DMS153 (cell line): Measurements from ENCODE around the gene ISG20L2.

Experiments
- DNase-seq: peaks from one replicate; lab custom pipeline; 2025; lab: John Stamatoyannopoulos, UW

ISG20L2 gene

GRCh38 chr1:156740741-156741480, 12.3 kb upstream of the ISG20L2 start, which contains the start of gene MRPL24:
TSS of gene MRPL24 (minus strand) at chr1:156741088. CDS start at chr1:156738704, 2,384 bp downstream.
- peak; percentile 100 for DNase-seq

GRCh38 chr1:156740237-156740740, 11.7 kb upstream of the ISG20L2 start:
- DNase-seq: no peak

- no peak for DNase-seq
These were observed 10.3 kb upstream of the ISG20L2 start for GRCh38 chr1:156738916-156739315.

- DNase-seq: no peak
These were observed 9.8 kb upstream of the ISG20L2 start for GRCh38 chr1:156738407-156738806.

- no peak for DNase-seq
These were observed 5.5 kb upstream of the ISG20L2 start for GRCh38 chr1:156733989-156734584.

- DNase-seq: peak; percentile 80
These were observed 504 bp downstream of the ISG20L2 start, which contains the start of gene METTL25B for GRCh38 chr1:156727926-156728598. TSS of gene METTL25B (plus strand) at chr1:156728469. CDS start at chr1:156729105, 636 bp downstream.

GRCh38 chr1:156727492-156727891, 1.1 kb downstream of the ISG20L2 start:
- no peak for DNase-seq

- peak; percentile 38 for DNase-seq
These were observed 1.9 kb downstream of the ISG20L2 start for GRCh38 chr1:156726549-156727226.

GRCh38 chr1:156725683-156726280, 2.8 kb downstream of the ISG20L2 start:
- peak; percentile 86 for DNase-seq

GRCh38 chr1:156721535-156721934, 7.0 kb downstream of the ISG20L2 start:
- DNase-seq: no peak

- DNase-seq: no peak
These were observed 7.4 kb downstream of the ISG20L2 start for GRCh38 chr1:156721131-156721530.

- DNase-seq: no peak
These were observed 11.2 kb downstream of the ISG20L2 start for GRCh38 chr1:156717351-156717750.

- DNase-seq: no peak
These were observed 13.7 kb downstream of the ISG20L2 start for GRCh38 chr1:156714830-156715229.

GRCh38 chr1:156712626-156713025, 15.9 kb downstream of the ISG20L2 start:
- DNase-seq: no peak

GRCh38 chr1:156711011-156711817, 17.4 kb downstream of the ISG20L2 start:
- no peak for DNase-seq

- peak; percentile 55 for DNase-seq
These were observed 18.6 kb downstream of the ISG20L2 start for GRCh38 chr1:156709757-156710489.

- DNase-seq: no peak
These were observed 19.5 kb downstream of the ISG20L2 start for GRCh38 chr1:156709031-156709430.

- DNase-seq: no peak
These were observed 20.3 kb downstream of the ISG20L2 start for GRCh38 chr1:156708218-156708661.

- DNase-seq: no peak
These were observed 20.9 kb downstream of the ISG20L2 start for GRCh38 chr1:156707417-156708217.
